Natural killer cell (primary cell): ENCODE data around the gene CLCNKA. TPM values are rescaled to one million over a fixed set of nuclear protein-coding genes. Genes with fewer than 3 reads are reported as not detected.

ENCODE experiments used
- ATAC-seq, 3 donors: fragments of 150-1000 bp in 2 of 3; fragments of 200-7000 bp in 1 of 3; cut with Tn5 transposase; 1 replicate in 1 of 3; 2 replicates in 2 of 3; pipeline ENCODE4 v1.10.0; 2021; ENCODE audit warnings: mild to moderate bottlenecking in 2 of 3, moderate library complexity in 2 of 3
- DNase-seq, 2 donors: peaks; one replicate each; pipeline versions ENCODE4 v3.0.0 to v3.0.0-alpha.2; 2013 to 2021; ENCODE audit warnings: mixed read lengths in 1 of 2
- H3K27ac ChIP-seq: one replicate; pipeline ENCODE4 v1.5.1; 2013; ENCODE audit warnings: mild to moderate bottlenecking, low read length
- H3K27me3 ChIP-seq: one replicate; pipeline ENCODE4 v1.6.1; 2013; ENCODE audit warnings: low read length; ENCODE audit not compliant: control insufficient read depth, insufficient read depth
- H3K36me3 ChIP-seq: one replicate; pipeline ENCODE4 v1.6.1; 2013; ENCODE audit warnings: low read length; ENCODE audit not compliant: control insufficient read depth, insufficient read depth
- H3K4me1 ChIP-seq: one replicate; pipeline ENCODE4 v1.6.1; 2013; ENCODE audit warnings: low read length; ENCODE audit not compliant: control insufficient read depth, insufficient read depth
- H3K4me3 ChIP-seq: one replicate; pipeline ENCODE4 v1.5.1; 2013; ENCODE audit warnings: low read length
- H3K9me3 ChIP-seq: one replicate; pipeline ENCODE4 v1.6.1; 2013; ENCODE audit warnings: low read length; ENCODE audit not compliant: control insufficient read depth, insufficient read depth
- H3K27ac Mint-ChIP-seq, 2 donors: one replicate each; pipeline ENCODE4 v1.8.0; 2022; ENCODE audit warnings: mild to moderate bottlenecking in 2 of 2, mixed read lengths in 2 of 2, moderate library complexity in 1 of 2
- H3K27me3 Mint-ChIP-seq, 2 donors: one replicate each; pipeline ENCODE4 v1.8.0; 2022; ENCODE audit warnings: low read depth in 2 of 2, mixed read lengths in 2 of 2
- H3K36me3 Mint-ChIP-seq: one replicate; pipeline ENCODE4 v1.8.0; 2022; ENCODE audit warnings: mixed read lengths
- H3K4me1 Mint-ChIP-seq, 2 donors: one replicate each; pipeline ENCODE4 v1.8.0; 2022; ENCODE audit warnings: mixed read lengths in 2 of 2
- H3K4me3 Mint-ChIP-seq: one replicate; pipeline ENCODE4 v1.8.0; 2022; ENCODE audit warnings: mild to moderate bottlenecking, moderate library complexity, mixed read lengths
- H3K9me3 Mint-ChIP-seq, 2 donors: one replicate each; pipeline ENCODE4 v1.8.0; 2022; ENCODE audit warnings: mixed read lengths in 2 of 2
- CTCF ChIP-seq: fragments of 200-600 bp; IDR thresholded peaks from one replicate; pipeline ENCODE4 v1.8.0; 2022; ENCODE audit warnings: antibody characterized with exemption
- WGBS: methylation state at CpG from one replicate; pipeline ENCODE4 v1.1.7; 2013; ENCODE audit warnings: missing lambda C conversion rate; ENCODE audit not compliant: insufficient coverage; 5-methylcytosine and 5-hydroxymethylcytosine counted together
- intact Hi-C: fragments of 100-400 bp; cut with micrococcal nuclease; formaldehyde crosslinking; loops from one replicate; pipeline ENCODE4 v1.14.2; 2022
- total RNA-seq, 4 donors: library from RNA; stranded (reverse); fragments of 120-200 nt in 1 of 4; gene quantifications; one replicate each; pipeline versions ENCODE4 v1.2.3 to v1.2.4, GENCODE V29; 2013 to 2022

The CLCNKA gene
- total RNA-seq, 3 donors from 2014 or later (not counting 1 experiment from before 2014, with no cell fraction given) = 0.16 to 0.33 TPM; not detected in 1

GRCh38 chr1:15992582-15993500, 29.0 kb upstream of the CLCNKA start:
- intact Hi-C loops = loop anchor here (5.0 kb wide), 1 partner anchor 176 kb away; no protein-coding TSS in a partner anchor
- Mint-ChIP-seq H3K4me1 (no peaks in the 10 kb centered on the region), H3K27ac (no peak overlapping the region), H3K9me3 (no peaks in the 10 kb centered on the region), H3K27me3 (peaks cover 0 to under 1% of the 10 kb centered on the region in 2 donors), H3K4me3 (no peak overlapping the region), H3K36me3 (no peaks in the 10 kb centered on the region)
- H3K4me1 ChIP-seq = no peaks in the 10 kb centered on the region
- 76% methylated on average over 17 of the region's 17 CpGs for WGBS
- TF ChIP-seq CTCF = no peak
- no peaks in the 10 kb centered on the region for H3K27me3 ChIP-seq
- no peaks in the 10 kb centered on the region for H3K36me3 ChIP-seq
- ATAC-seq (no peak), DNase-seq (no peak)
- H3K27ac ChIP-seq = no peak overlapping the region
- no peak overlapping the region for H3K4me3 ChIP-seq
- H3K9me3 ChIP-seq = no peaks in the 10 kb centered on the region

GRCh38 chr1:15993666-15994065, 28.2 kb upstream of the CLCNKA start:
- DNase-seq (no peak), ATAC-seq (no peak)
- TF ChIP-seq CTCF = no peak
- intact Hi-C loops = loop anchor here (2.0 to 5.0 kb wide), 2 partner anchors 176 to 201 kb away; no protein-coding TSS in a partner anchor
- WGBS = 86% methylated on average over 15 of the region's 15 CpGs
- H3K4me1 ChIP-seq = no peaks in the 10 kb centered on the region
- H3K36me3 ChIP-seq = no peaks in the 10 kb centered on the region
- no peaks in the 10 kb centered on the region for H3K9me3 ChIP-seq
- H3K27me3 Mint-ChIP-seq = peaks cover under 1 to 9% of the 10 kb centered on the region in 2 donors
- no peaks in the 10 kb centered on the region for H3K9me3 Mint-ChIP-seq
- no peaks in the 10 kb centered on the region for H3K27me3 ChIP-seq
- no peak overlapping the region for H3K27ac ChIP-seq
- no peak overlapping the region for H3K27ac Mint-ChIP-seq
- no peak overlapping the region for H3K4me3 ChIP-seq
- no peaks in the 10 kb centered on the region for H3K4me1 Mint-ChIP-seq
- no peak overlapping the region for H3K4me3 Mint-ChIP-seq
- no peaks in the 10 kb centered on the region for H3K36me3 Mint-ChIP-seq

GRCh38 chr1:15994081-15994480, 27.8 kb upstream of the CLCNKA start:
- no peak overlapping the region for H3K27ac ChIP-seq
- 93% methylated on average over 10 of the region's 10 CpGs for WGBS
- H3K27me3 ChIP-seq = no peaks in the 10 kb centered on the region
- no peaks in the 10 kb centered on the region for H3K4me1 ChIP-seq
- H3K4me3 ChIP-seq = no peak overlapping the region
- H3K4me3 Mint-ChIP-seq = no peak overlapping the region
- DNase-seq (no peak), ATAC-seq (no peak)
- H3K4me1 Mint-ChIP-seq = no peaks in the 10 kb centered on the region
- peaks cover 5 to 13% of the 10 kb centered on the region in 2 donors for H3K27me3 Mint-ChIP-seq
- H3K27ac Mint-ChIP-seq = no peak overlapping the region
- H3K36me3 Mint-ChIP-seq = no peaks in the 10 kb centered on the region
- TF ChIP-seq CTCF = no peak
- no peaks in the 10 kb centered on the region for H3K36me3 ChIP-seq
- intact Hi-C loops = loop anchor here (2.0 to 5.0 kb wide), 2 partner anchors 177 to 201 kb away; no protein-coding TSS in a partner anchor
- H3K9me3 Mint-ChIP-seq = no peaks in the 10 kb centered on the region
- H3K9me3 ChIP-seq = no peaks in the 10 kb centered on the region
